Stimulated activated CD8-positive, alpha-beta memory T cell treated with anti-CD3 and anti-CD28 coated beads, Interleukin-15, amount 100 ng/mL, for 1 hour (primary cell): ENCODE measurements around the gene PLA2G4C.

Experiments used
- DNase-seq: peaks from one replicate; pipeline ENCODE4 v3.0.0-alpha.2; 2020; ENCODE audit warnings: low read depth

PLA2G4C gene

GRCh38 chr19:48110350-48110966 is at the start of gene PLA2G4C:
Gene PLA2G4C, minus strand, starts transcription at chr19:48110817. Its CDS starts 4,288 bp downstream, at chr19:48106529.
- DNase-seq, result peak; percentile 59

- DNase-seq, result no peak
Observed at GRCh38 chr19:48158210-48158790, 47.7 kb upstream of the PLA2G4C start.

- no peak for DNase-seq
Observed at GRCh38 chr19:48154003-48154402, 43.4 kb upstream of the PLA2G4C start.

- peak; percentile 52 for DNase-seq
Observed at GRCh38 chr19:48152551-48152950, 41.9 kb upstream of the PLA2G4C start.

GRCh38 chr19:48149430-48149829 is 38.8 kb upstream of the PLA2G4C start:
- DNase-seq, result no peak

GRCh38 chr19:48148576-48148975 is 38.0 kb upstream of the PLA2G4C start:
- no peak for DNase-seq

GRCh38 chr19:48147597-48148175 is 37.1 kb upstream of the PLA2G4C start:
- no peak for DNase-seq

- no peak for DNase-seq
Observed at GRCh38 chr19:48139053-48139452, 28.4 kb upstream of the PLA2G4C start.

GRCh38 chr19:48137411-48137810 is 26.8 kb upstream of the PLA2G4C start:
- no peak for DNase-seq

- no peak for DNase-seq
Observed at GRCh38 chr19:48136547-48136946, 25.9 kb upstream of the PLA2G4C start.

- no peak for DNase-seq
Observed at GRCh38 chr19:48135411-48135810, 24.8 kb upstream of the PLA2G4C start.

GRCh38 chr19:48133094-48133493 is 22.5 kb upstream of the PLA2G4C start:
- DNase-seq, result no peak

GRCh38 chr19:48127561-48127960 is 16.9 kb upstream of the PLA2G4C start:
- DNase-seq, result no peak

- DNase-seq, result no peak
Observed at GRCh38 chr19:48123907-48124651, 13.5 kb upstream of the PLA2G4C start.

- no peak for DNase-seq
Observed at GRCh38 chr19:48122421-48122820, 11.8 kb upstream of the PLA2G4C start.

- DNase-seq, result no peak
Observed at GRCh38 chr19:48121909-48122371, 11.3 kb upstream of the PLA2G4C start.

- DNase-seq, result no peak
Observed at GRCh38 chr19:48121066-48121465, 10.4 kb upstream of the PLA2G4C start.

GRCh38 chr19:48120505-48120904 is 9.9 kb upstream of the PLA2G4C start:
- DNase-seq, result no peak

- DNase-seq, result no peak
Observed at GRCh38 chr19:48118131-48118517, 7.5 kb upstream of the PLA2G4C start.

- no peak for DNase-seq
Observed at GRCh38 chr19:48117515-48118130, 7.0 kb upstream of the PLA2G4C start.

- no peak for DNase-seq
Observed at GRCh38 chr19:48113190-48113917, 2.7 kb upstream of the PLA2G4C start.

- no peak for DNase-seq
Observed at GRCh38 chr19:48111280-48111679, 663 bp upstream of the PLA2G4C start.
